HG03378 (cell line): ENCODE data around the gene KCTD15.

ENCODE experiments used
- ATAC-seq: cut with Tn5 transposase; IDR thresholded peaks from one replicate; pipeline ENCODE4 v1.9.1; 2021; ENCODE audit warnings: mild to moderate bottlenecking, moderate library complexity; ENCODE audit not compliant: unreplicated experiment

Gene KCTD15

GRCh38 chr19:33796164-33796875 is at the start of gene KCTD15:
Gene KCTD15, plus strand, starts transcription at chr19:33796870. Its CDS starts 3,585 bp downstream, at chr19:33800455.
- no peak for ATAC-seq

DNA sequence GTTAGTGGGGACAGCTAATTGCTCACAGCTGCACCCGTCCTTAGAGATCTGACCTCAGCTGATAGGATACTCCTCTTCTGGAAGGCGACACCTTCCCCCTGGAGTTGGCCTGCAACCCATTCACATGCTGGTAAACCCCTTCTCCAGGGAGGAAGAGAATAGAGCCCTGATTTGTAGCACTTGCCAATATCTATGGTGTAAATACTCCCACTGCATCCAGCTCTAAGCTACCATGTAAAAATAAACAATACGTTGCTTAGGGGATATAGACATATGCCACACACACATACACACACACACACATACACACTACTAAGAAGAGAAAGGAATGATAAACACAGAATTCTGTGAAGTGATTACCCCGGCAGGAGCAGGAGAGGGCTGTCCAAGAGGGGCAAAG is 49.4 kb upstream of the KCTD15 start:
- ATAC-seq: no peak

- ATAC-seq: no peak
These were observed 48.4 kb upstream of the KCTD15 start for GRCh38 chr19:33748231-33748630.

DNA sequence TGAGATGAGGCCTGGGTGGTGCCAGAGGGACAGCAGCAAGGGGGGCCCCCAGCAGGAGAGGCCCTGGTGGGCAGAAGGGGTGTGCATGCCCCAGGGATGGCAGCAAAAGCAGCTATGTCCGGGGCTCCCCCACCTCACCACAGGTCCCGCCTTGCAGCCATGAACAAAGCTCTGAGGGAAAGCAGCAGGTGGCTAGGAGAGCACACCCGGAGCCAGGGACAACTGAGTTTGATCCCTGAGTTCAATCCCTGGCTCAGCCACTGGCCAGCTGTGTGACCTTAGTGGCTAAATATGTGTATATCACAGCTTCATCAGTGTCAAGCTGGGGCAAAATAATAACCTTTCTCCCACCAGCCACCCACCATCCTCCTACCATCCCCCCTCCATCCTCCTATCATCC is 47.7 kb upstream of the KCTD15 start:
- ATAC-seq: no peak

- ATAC-seq: no peak
These were observed 47.0 kb upstream of the KCTD15 start for GRCh38 chr19:33749619-33750175.

- no peak for ATAC-seq
These were observed 45.9 kb upstream of the KCTD15 start for GRCh38 chr19:33750587-33751435.

DNA sequence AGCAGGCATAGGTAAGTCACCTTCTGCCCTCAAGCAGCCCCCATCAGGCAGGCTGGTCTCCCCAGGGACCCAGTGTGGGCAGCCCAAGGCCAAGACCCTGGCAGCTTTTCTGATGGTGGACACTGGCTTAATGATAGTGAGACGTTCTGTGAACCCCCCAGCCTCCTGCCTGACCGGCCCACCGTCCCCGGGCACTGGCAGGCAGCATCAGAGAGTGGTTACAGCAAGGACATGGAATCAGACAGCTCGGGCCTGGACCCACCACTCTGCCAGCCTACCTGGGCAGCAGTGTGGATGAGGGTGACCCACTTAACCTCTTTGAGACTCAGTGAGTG is 45.3 kb upstream of the KCTD15 start:
- ATAC-seq: no peak

- no peak for ATAC-seq
These were observed 44.5 kb upstream of the KCTD15 start for GRCh38 chr19:33752018-33752800.

DNA sequence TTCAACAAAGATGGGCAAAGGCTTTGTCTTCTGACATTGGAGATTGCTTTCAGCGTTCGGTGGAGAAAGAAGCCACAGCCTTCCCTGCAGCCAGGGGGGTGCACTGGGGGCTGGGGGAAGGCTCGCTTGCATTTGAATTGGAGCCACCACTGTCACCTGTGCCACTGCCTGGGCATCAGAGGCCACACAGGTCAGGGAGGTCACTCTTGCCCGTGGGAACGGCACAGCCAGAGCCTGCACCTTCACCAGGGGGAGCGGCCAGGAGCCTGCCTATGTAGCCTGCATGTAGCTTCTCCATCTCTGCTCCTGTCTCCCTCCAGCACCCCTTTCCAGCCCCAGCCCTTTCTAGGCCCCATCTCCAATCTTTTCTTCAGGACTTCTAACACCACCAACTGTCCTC is 43.7 kb upstream of the KCTD15 start:
- ATAC-seq: no peak

- no peak for ATAC-seq
These were observed 42.3 kb upstream of the KCTD15 start for GRCh38 chr19:33754361-33754760.

DNA sequence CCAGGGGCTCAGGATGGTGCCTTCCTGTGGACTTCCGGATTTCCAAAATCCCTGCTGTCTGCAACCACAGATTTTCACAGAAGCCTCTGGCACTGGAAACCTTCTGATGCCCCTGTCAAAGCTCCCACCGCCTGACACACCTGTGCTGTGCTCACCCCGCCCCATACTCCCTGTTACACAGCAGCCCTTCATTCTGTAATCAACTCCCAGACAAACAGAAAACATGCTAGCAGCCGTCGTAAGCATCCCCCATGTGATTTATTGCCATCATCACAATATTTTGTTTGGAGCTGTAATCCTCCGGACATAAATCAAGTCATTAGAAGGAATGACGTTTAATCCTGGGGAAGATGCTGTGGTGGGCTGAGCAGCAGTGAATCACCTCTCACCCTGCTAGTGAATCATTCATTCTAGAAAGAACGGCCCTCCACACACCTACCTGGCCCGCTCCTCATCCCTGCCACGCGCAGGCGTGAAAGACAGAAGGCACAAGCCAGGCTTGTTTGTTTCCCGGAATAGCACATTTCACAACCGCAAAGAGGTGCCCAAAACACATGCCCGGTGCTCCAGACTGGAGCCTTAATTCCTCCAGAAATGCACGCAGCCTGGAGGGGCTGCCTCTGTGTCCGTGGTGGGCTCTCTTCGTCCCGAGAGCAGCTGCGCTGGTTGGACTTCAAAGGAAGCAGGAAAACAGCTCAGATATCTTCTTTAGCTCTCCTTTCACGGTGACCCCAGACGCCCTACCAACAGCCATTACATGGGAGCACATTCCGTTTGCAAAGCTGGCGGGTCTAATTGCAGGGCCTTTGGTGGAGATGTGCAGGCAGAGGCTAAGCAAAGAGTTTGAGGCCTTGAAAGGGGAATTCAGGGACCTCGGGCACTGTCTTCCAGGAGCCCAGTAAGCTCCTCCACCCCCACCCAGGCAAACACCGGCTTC is 41.3 kb upstream of the KCTD15 start:
- no peak for ATAC-seq

DNA sequence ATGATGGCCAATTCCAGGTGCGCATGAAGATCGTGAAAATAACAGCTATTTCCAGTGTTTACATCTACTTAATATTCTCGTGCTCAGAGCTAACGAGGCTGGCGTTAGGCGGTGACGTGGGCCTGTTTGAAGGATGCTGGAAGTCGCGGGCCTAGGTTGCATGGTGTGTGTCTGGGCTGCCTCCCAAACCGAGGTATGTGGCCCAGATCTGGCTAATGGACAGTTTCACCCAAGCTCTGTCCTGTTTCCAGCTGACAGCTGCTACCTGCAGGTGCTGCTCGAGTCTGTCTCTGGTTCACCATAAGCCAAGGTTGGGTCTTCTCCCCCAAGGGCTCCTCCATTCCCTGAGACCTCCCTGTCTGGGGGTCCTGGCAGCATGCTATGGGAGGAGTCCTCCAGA is 40.5 kb upstream of the KCTD15 start:
- no peak for ATAC-seq

DNA sequence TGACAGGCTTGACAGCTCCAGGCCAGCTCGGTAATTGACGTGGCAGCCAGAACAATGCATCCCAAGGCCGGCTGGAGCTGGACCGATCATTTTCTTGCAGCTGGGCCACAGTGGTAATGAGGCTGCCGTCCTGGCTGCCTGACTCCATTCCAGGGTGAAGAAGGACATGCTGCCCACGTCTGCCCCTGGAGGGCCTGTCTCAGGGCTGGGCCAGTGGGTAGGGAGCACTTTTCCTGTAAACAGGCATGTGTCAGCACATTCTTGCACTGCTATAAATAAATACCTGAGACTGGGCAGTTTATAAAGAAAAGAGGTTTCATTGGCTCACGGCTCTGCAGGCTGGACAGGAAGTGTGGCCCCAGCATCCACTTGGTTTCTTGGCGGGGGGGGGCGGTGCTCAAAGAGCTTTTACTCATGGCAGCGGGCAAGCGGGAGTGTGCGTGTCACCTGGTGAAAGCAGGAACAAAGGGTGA is 38.1 kb upstream of the KCTD15 start:
- ATAC-seq: no peak

DNA sequence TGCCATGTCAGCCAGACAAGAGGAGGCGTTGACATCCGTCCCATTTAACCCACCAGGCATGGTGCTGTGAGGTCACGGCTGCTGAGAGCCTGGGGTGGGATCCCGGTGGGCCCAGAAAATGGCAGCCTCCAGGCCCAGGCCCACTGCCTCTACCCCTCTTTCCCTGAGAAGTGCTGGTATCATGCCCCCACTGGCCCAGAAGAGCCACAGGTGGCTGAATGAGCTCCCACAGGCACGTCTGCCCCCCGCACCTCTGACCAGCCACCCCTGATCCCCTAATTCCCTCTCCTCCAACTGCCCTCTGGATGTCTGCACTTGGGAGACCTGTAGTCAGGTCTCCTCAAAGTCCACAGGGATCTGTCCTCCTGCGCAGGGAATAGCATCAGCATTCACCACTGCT is 37.3 kb upstream of the KCTD15 start:
- ATAC-seq: no peak

DNA sequence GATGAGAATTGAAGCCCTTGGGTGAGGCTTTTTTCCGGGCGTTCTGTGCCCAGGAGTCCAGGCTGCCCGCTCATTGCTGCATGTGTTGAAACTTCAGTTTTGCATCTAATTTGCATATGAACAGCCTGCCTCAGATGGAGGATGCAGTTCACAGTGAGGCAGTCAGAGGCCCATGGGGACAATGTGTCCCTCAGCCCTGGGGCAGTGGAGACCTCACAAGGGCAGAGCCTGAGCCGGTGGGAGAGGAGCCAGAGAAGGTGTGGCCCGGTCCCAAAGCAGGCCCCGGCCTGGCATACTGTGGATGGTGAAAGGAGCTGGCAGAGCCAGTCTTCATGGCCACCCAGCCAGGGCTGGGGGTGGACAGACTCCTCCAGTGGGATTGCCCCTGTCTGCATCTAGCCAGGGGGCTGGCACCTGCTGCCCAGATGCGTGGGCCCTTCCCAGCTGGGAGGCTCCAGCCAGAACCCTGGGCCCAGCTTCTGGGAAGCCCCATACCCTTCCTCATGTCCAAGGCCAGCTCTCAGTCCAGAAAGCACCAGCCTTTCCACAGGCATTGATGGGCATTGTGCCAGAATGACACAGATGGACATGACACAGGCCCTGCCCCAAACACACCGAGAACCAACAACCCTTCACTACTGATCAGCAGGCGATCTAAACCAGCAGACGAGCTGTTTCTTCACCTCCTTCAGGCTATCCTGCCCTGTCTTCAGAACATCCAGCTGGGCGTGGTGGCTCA is 32.9 kb upstream of the KCTD15 start:
- no peak for ATAC-seq

GRCh38 chr19:33766623-33767022 is 30.0 kb upstream of the KCTD15 start:
- no peak for ATAC-seq

- no peak for ATAC-seq
These were observed 28.7 kb upstream of the KCTD15 start for GRCh38 chr19:33767898-33768413.

- no peak for ATAC-seq
These were observed 27.5 kb upstream of the KCTD15 start for GRCh38 chr19:33769208-33769607.

GRCh38 chr19:33770107-33770506 is 26.6 kb upstream of the KCTD15 start:
- ATAC-seq: no peak
